A549 (cell line): ENCODE measurements around the gene SMIM38.

ENCODE experiments used
- CEBPB ChIP-seq, 2 experiments: fragments of >200 bp in 1 of 2; sonication (Bioruptor Twin) in 1 of 2; formaldehyde crosslinking in 1 of 2; IDR thresholded peaks; 2 replicates each; pipeline ENCODE4 v1.6.1; 2012 to 2016
- CTCF ChIP-seq: fragments of >200 bp; sonication (Bioruptor Twin); formaldehyde crosslinking; IDR thresholded peaks from 3 replicates; pipeline ENCODE4 v1.5.1; 2016
- EP300 ChIP-seq, 2 experiments: fragments of >200 bp; sonication (Bioruptor Twin); formaldehyde crosslinking; IDR thresholded peaks; 2 replicates in 1 of 2; 3 replicates in 1 of 2; pipeline ENCODE4 v1.6.1; 2016 to 2017
- FOSL2 ChIP-seq, 2 experiments: fragments of 450-650 bp in 1 of 2; fragments of >200 bp in 1 of 2; sonication (Bioruptor Twin) in 1 of 2; formaldehyde crosslinking; IDR thresholded peaks; 2 replicates each; pipeline versions ENCODE4 v1.5.0 to v1.6.1; 2016 to 2020; ENCODE audit warnings: mild to moderate bottlenecking in 1 of 2, moderate library complexity in 1 of 2
- MAX ChIP-seq: IDR thresholded peaks from 2 replicates; pipeline ENCODE4 v1.6.1; 2012

- TF ChIP-seq EP300 (IDR thresholded peaks at IDR 0.05) (no peak), CEBPB (IDR thresholded peaks at IDR 0.05) (no peak), FOSL2 (IDR thresholded peaks at IDR 0.05) (no peak), FOSL2 (CRISPR knock-in tag; IDR thresholded peaks at IDR 0.05) (no peak), CTCF (no peak), MAX (no peak)
These were observed 11.3 kb upstream of the SMIM38 start for GRCh38 chr11:69144316-69145049.
